ENCODE measurements around the gene MRPL37. TPM values are rescaled to one million over a fixed set of nuclear protein-coding genes. Genes with fewer than 3 reads are reported as not detected.

The MRPL37 gene
- polyA plus RNA-seq, 1 of the 3 experiments (the other 2 are of a cell fraction), result 11.3 TPM

GRCh38 chr1:54266195-54266594 is 66.2 kb downstream of the MRPL37 start (continued):
- no peak for TF ChIP-seq SIN3A (IDR thresholded peaks at IDR 0.05; ENCODE audit: borderline replicate concordance, low read depth, low read length)

- CTCF ChIA-PET, result interaction anchor here (1.0 kb wide), 1 partner anchor 232 kb away, joined by 3 read pairs; no protein-coding TSS in a partner anchor
- Histone ChIP-seq H3K9ac (no peak overlapping the region), H3K9me3 (no peaks in the 10 kb centered on the region), H3K27me3 (ENCODE audit: insufficient read depth) (no peaks in the 10 kb centered on the region), H3K79me2 (ENCODE audit: insufficient read depth) (no peaks in the 10 kb centered on the region), H2AFZ (ENCODE audit: low read depth) (no peak overlapping the region), H3K4me3 (ENCODE audit: low read depth in 2 of 2, low read length in 1 of 2) (no peak overlapping the region), H3K27ac (ENCODE audit: low read depth in 2 of 2, low read length in 1 of 2) (no peak overlapping the region), H3K4me1 (ENCODE audit: control insufficient read depth in 1 of 2, insufficient read depth in 2 of 2, low read depth in 1 of 2, low read length in 1 of 2) (peaks cover 0 to 9% of the 10 kb centered on the region in 2 experiments; a peak in 1 of 4 replicates), H3F3A (replicated peaks; ENCODE audit: insufficient read depth) (no peaks in the 10 kb centered on the region), H4K20me1 (ENCODE audit: insufficient read depth) (peaks cover 4% of the 10 kb centered on the region; the same call in 1 of the 2 replicates), H3K4me2 (no peak overlapping the region), H3K9me2 (no peaks in the 10 kb centered on the region), H3K36me3 (replicated peaks in 1 of 2; ENCODE audit: control insufficient read depth in 1 of 2, insufficient read depth in 2 of 2, low read length in 1 of 2) (peaks cover 0 to 2% of the 10 kb centered on the region in 2 experiments)
- WGBS (ENCODE audit: low lambda C conversion rate), result 78% methylated on average over 4 of the region's 5 CpGs
- no peak for TF ChIP-seq FOXM1 (IDR thresholded peaks at IDR 0.05; ENCODE audit: low read depth)
- POLR2A ChIA-PET, result no interaction called here
- DNase-seq, result no peak
These were observed 66.9 kb downstream of the MRPL37 start for GRCh38 chr1:54266908-54267307.

Other genes with a start within 250 kb of the MRPL37 start
- gene LDLRAD1, start 182.0 kb upstream of the MRPL37 start, polyA plus RNA-seq (2012; rRNA removed), result not detected in 2 replicates
- 249 and 314 TPM in 2 replicates for gene TMEM59, start 147.0 kb upstream of the MRPL37 start, polyA plus RNA-seq (2012; rRNA removed)
- gene TCEANC2, start 146.6 kb upstream of the MRPL37 start, polyA plus RNA-seq (2012; rRNA removed), result 4.7 and 5.5 TPM in 2 replicates
- not detected in 2 replicates for gene CDCP2, start 47.2 kb upstream of the MRPL37 start, polyA plus RNA-seq (2012; rRNA removed)
- gene CYB5RL, start 137 bp upstream of the MRPL37 start, polyA plus RNA-seq (2012; rRNA removed), result 3.3 and 4.7 TPM in 2 replicates
- gene SSBP3, start 206.2 kb downstream of the MRPL37 start, polyA plus RNA-seq (2012; rRNA removed), result 18.0 and 26.2 TPM in 2 replicates

All from SK-N-SH (cell line).